ENCODE results near the gene R3HDM2.

Gene R3HDM2

GRCh38 chr12:57384478-57384877, 46.4 kb downstream of the R3HDM2 start:
- Histone ChIP-seq H3K9ac (ENCODE audit: low read depth, low read length, poor library complexity, severe bottlenecking) (no peak overlapping the region), H3K4me2 (ENCODE audit: low read depth, low read length, poor library complexity, severe bottlenecking) (no peak overlapping the region), H3K4me3 (ENCODE audit: low read length, poor library complexity, severe bottlenecking) (no peak overlapping the region), H3F3A (ENCODE audit: low read depth) (no peaks in the 10 kb centered on the region), H3K36me3 (ENCODE audit: insufficient read depth, low read length) (no peaks in the 10 kb centered on the region), H2AFZ (ENCODE audit: low read length) (no peak overlapping the region), H3K4me1 (ENCODE audit: insufficient read depth, low read length, poor library complexity, severe bottlenecking) (no peaks in the 10 kb centered on the region), H3K27me3 (ENCODE audit: insufficient read depth, low read length, poor library complexity, severe bottlenecking) (no peaks in the 10 kb centered on the region), H4K20me1 (ENCODE audit: insufficient read depth, low read length, poor library complexity, severe bottlenecking) (no peaks in the 10 kb centered on the region), H3K79me2 (ENCODE audit: insufficient read depth, low read length) (no peaks in the 10 kb centered on the region), H3K9me2 (replicated peaks; ENCODE audit: low read depth, low read length) (no peaks in the 10 kb centered on the region), H3K9me3 (ENCODE audit: insufficient read depth, low read depth, low read length) (no peaks in the 10 kb centered on the region)
- TF ChIP-seq EZH2phosphoT487 (IDR thresholded peaks at IDR 0.05; ENCODE audit: borderline replicate concordance) (no peak), CTCF (conservative IDR thresholded peaks at IDR 0.05; ENCODE audit: low read length) (no peak)

GRCh38 chr12:57381693-57382220, 49.1 kb downstream of the R3HDM2 start:
- no peak overlapping the region for H3K9ac ChIP-seq (ENCODE audit: low read depth, low read length, poor library complexity, severe bottlenecking)
- H3K4me1 ChIP-seq (ENCODE audit: insufficient read depth, low read length, poor library complexity, severe bottlenecking) = no peaks in the 10 kb centered on the region
- H3K36me3 ChIP-seq (ENCODE audit: insufficient read depth, low read length) = no peaks in the 10 kb centered on the region
- no peak overlapping the region for H2AFZ ChIP-seq (ENCODE audit: low read length)
- H3K4me3 ChIP-seq (ENCODE audit: low read length, poor library complexity, severe bottlenecking) = no peak overlapping the region
- H3K9me2 ChIP-seq (replicated peaks; ENCODE audit: low read depth, low read length) = no peaks in the 10 kb centered on the region
- H3K79me2 ChIP-seq (ENCODE audit: insufficient read depth, low read length) = no peaks in the 10 kb centered on the region
- no peaks in the 10 kb centered on the region for H3F3A ChIP-seq (ENCODE audit: low read depth)
- TF ChIP-seq EZH2phosphoT487 (IDR thresholded peaks at IDR 0.05; ENCODE audit: borderline replicate concordance) = no peak
- no peak for TF ChIP-seq CTCF (conservative IDR thresholded peaks at IDR 0.05; ENCODE audit: low read length)
- H3K9me3 ChIP-seq (ENCODE audit: insufficient read depth, low read depth, low read length) = no peaks in the 10 kb centered on the region
- no peaks in the 10 kb centered on the region for H4K20me1 ChIP-seq (ENCODE audit: insufficient read depth, low read length, poor library complexity, severe bottlenecking)
- no peaks in the 10 kb centered on the region for H3K27me3 ChIP-seq (ENCODE audit: insufficient read depth, low read length, poor library complexity, severe bottlenecking)
- no peak overlapping the region for H3K4me2 ChIP-seq (ENCODE audit: low read depth, low read length, poor library complexity, severe bottlenecking)

GRCh38 chr12:57380300-57380699, 50.5 kb downstream of the R3HDM2 start:
- no peak overlapping the region for H3K9ac ChIP-seq (ENCODE audit: low read depth, low read length, poor library complexity, severe bottlenecking)
- no peaks in the 10 kb centered on the region for H3K4me1 ChIP-seq (ENCODE audit: insufficient read depth, low read length, poor library complexity, severe bottlenecking)
- H3K9me3 ChIP-seq (ENCODE audit: insufficient read depth, low read depth, low read length) = no peaks in the 10 kb centered on the region

More at GRCh38 chr12:57380300-57380699, 50.5 kb downstream of the R3HDM2 start:
- H2AFZ ChIP-seq (ENCODE audit: low read length) = no peak overlapping the region
- H3K4me2 ChIP-seq (ENCODE audit: low read depth, low read length, poor library complexity, severe bottlenecking) = no peak overlapping the region
- H3F3A ChIP-seq (ENCODE audit: low read depth) = no peaks in the 10 kb centered on the region
- H4K20me1 ChIP-seq (ENCODE audit: insufficient read depth, low read length, poor library complexity, severe bottlenecking) = no peaks in the 10 kb centered on the region
- no peak for TF ChIP-seq EZH2phosphoT487 (IDR thresholded peaks at IDR 0.05; ENCODE audit: borderline replicate concordance)
- no peak for TF ChIP-seq CTCF (conservative IDR thresholded peaks at IDR 0.05; ENCODE audit: low read length)
- no peaks in the 10 kb centered on the region for H3K9me2 ChIP-seq (replicated peaks; ENCODE audit: low read depth, low read length)
- H3K36me3 ChIP-seq (ENCODE audit: insufficient read depth, low read length) = no peaks in the 10 kb centered on the region
- H3K79me2 ChIP-seq (ENCODE audit: insufficient read depth, low read length) = no peaks in the 10 kb centered on the region
- no peaks in the 10 kb centered on the region for H3K27me3 ChIP-seq (ENCODE audit: insufficient read depth, low read length, poor library complexity, severe bottlenecking)
- H3K4me3 ChIP-seq (ENCODE audit: low read length, poor library complexity, severe bottlenecking) = no peak overlapping the region
